ENCODE data around the gene COL3A1.

DNA sequence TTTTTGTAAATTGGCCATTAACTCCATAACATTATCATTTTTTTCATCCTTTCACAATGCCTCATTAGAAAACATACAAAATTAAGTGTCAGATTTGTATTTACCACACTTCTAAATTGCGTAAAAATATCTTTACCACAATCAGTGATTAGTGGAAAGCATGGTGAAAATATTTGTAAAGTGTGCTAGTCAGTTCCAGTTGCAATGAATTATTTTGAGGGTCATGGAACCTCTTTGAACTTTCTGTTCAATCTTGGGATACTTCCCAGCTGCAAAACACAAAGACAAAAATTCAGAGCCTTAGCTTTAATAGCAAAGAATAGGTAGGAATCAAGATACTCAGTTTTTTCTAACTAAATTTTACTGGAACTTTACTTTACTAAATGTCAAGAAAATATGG, 4.0 kb upstream of the COL3A1 start:
- TF ChIP-seq, protein P1, sequence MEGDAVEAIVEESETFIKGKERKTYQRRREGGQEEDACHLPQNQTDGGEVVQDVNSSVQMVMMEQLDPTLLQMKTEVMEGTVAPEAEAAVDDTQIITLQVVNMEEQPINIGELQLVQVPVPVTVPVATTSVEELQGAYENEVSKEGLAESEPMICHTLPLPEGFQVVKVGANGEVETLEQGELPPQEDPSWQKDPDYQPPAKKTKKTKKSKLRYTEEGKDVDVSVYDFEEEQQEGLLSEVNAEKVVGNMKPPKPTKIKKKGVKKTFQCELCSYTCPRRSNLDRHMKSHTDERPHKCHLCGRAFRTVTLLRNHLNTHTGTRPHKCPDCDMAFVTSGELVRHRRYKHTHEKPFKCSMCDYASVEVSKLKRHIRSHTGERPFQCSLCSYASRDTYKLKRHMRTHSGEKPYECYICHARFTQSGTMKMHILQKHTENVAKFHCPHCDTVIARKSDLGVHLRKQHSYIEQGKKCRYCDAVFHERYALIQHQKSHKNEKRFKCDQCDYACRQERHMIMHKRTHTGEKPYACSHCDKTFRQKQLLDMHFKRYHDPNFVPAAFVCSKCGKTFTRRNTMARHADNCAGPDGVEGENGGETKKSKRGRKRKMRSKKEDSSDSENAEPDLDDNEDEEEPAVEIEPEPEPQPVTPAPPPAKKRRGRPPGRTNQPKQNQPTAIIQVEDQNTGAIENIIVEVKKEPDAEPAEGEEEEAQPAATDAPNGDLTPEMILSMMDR (IDR thresholded peaks at IDR 0.05; ENCODE audit: insufficient read depth, low read length, poor library complexity, severe bottlenecking) = no peak
- TF ChIP-seq EZH2phosphoT487 (conservative IDR thresholded peaks at IDR 0.05; ENCODE audit: low read length) = no peak

Data from SU-DHL-6 (cell line).